Activated CD4-positive, alpha-beta T cell treated with anti-CD3 and anti-CD28 coated beads for 4 hours (primary cell): Measurements from ENCODE around the gene NDUFB10.
"Not testable (repeated sequence)": the region's sequence is repeated elsewhere in the genome, so short reads cannot be mapped to it uniquely, and the experiment has no call there.

ENCODE experiments used
- DNase-seq, 2 donors: peaks; one replicate each; pipeline ENCODE4 v3.0.0-alpha.2; 2020

The NDUFB10 gene

DNA sequence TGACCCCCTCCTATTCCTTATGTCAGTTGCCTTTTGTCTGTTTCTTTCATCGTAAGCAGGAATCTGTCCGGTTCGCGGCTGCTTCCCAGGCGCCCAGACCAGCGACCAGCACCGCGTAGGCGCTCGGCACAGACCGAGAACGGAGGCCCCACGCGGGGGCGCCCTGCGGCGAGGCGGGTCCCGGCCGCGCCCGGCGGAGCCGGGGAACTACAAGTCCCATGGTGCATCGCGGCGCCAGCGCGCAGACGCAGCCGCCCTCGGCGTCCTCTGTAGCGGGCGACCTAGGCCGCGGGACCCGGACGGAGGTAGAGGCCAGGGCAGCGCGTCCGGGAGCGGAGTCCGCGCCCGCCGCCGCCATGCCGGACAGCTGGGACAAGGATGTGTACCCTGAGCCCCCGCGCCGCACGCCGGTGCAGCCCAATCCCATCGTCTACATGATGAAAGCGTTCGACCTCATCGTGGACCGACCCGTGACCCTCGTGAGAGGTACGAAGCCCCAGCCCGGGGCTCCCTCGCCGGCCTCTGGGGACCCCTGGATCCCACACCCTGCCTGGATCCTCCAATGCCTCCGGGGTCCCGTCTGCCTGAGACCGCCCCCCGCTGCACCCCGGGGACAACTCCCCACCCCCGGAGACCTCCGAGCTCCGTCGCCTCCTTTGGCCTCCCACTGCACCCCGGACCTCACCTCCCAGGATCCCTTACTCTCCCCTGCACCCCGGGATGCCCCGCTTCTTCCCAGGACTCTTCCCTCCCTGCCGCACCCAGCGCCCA, at the start of gene NDUFB10:
Gene NDUFB10 (plus strand): TSS at position 270 of the 771 bp plus-strand sequence. CDS start 87 bp downstream, at position 357.
- DNase-seq: peak; percentile 87 to 90

DNA sequence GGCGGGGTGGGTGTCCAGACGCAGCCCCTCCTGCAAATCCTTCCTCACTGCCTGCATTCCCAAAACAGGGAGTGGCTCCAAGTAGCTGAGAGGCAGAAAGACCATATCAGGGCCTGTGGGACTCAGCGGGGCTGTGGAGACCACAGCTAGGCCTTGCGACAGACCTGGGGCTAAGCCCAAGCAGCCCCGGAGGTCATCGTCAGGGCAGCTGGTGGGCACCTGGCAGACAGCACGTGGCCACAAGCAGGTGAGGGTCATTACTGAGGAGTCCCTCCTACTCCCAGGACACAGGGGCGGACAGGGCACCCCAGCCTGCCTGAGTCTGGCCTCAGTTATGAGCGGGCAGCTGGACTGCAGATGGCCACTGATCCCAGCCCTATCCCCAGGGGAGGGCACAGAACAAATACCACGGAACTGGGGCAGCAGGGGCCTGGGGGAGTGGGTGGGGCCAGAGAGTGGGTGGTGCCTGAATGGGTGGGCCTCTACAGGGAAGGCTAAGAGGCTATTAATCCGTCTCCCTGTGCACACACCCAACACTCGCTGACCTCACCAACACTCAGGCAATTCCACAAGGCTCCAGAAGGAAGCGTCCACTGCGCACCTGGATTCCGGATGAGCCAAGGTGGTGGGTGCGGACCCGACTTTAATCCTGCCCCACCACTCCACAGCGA, 49.6 kb upstream of the NDUFB10 start:
- DNase-seq: no peak

DNA sequence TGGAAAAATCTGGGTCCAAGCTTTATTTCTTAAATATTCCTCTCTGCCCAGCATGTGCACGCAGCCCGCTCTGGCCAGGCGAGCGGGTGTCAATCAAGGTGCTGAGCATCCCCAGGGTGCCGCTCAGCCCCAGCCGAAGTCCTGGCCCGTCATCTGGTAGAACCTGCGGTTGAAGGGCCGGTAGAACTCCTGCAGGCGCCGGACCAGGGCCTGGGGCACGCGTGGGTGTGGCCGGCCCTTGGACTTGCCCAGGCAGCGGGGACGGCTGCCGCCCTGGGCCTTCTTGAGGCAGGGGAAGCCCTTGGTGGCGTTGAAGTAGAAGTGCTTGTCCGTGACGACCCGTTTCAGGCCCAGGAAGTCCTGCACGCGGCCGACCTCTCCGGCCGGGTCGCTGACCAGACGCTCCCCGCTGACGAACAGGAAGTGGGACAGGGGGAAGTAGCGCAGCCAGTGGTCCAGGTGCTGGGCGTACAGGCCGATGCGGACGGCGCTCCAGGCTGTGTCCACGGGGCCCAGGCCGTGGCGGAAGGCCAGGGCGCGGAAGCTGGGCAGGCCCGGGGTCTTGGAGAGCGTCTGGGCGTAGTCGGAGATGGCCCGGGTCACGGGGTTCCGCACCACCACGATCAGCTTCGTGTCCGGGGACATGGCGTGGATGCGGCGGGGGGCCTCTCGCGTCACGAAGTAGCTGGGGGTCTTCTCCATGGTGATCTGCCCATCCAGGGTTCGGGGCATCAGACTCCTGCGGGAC, 47.7 kb upstream of the NDUFB10 start:
- no peak for DNase-seq

DNA sequence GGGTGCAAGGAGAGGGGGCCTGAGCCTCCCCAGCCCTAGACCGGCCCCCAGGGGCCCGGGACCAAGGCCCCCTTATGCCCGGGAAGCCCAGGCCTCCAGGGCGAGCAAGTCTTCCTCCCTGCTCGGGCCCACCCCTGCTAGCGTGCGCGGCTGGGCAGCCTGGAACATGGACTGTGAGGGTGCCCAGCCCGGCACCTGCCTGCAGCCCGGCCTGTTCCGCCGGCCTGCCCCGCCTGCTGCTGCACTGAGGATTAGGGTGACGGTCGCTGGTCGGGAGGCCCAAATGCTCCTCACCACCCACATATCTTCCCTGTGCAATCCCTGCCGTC, 47.2 kb upstream of the NDUFB10 start:
- no peak for DNase-seq

DNA sequence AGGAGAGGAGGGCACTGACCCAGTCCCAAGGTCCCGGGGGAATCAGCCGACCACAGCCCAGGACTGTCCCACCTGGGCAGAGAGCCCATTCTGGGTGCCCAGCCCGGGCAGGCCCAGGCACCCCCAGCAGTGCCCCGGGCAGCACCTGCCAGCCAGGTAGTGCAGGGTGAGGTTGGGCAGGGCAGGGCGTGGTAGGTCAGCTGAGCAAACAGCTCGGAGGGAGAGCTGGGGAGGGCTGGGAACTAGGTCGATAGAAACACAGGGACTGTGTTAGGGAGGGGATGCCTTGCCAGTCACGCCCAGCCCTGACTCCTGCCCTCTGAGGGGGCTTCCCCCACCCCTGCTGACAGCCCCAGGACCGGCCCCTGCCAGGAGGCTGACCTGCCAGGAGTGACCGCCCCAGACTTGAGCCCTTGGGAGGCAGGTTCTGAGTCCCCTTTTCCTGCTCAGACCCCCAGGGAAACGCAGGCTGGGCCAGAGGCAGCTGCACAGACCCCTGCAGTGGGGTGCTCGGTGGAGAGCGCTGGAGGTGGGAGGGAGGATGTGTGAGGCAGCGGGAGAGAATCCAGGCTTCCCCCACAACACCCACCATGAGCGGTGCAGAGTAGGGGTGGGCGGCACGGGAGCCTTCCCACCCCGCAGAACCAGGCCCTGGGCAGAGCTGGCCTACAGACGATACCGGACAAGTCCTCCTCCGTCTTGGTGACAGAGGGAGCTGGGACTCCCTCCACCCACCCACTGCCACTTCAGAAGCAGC, 45.8 kb upstream of the NDUFB10 start:
- no peak for DNase-seq

DNA sequence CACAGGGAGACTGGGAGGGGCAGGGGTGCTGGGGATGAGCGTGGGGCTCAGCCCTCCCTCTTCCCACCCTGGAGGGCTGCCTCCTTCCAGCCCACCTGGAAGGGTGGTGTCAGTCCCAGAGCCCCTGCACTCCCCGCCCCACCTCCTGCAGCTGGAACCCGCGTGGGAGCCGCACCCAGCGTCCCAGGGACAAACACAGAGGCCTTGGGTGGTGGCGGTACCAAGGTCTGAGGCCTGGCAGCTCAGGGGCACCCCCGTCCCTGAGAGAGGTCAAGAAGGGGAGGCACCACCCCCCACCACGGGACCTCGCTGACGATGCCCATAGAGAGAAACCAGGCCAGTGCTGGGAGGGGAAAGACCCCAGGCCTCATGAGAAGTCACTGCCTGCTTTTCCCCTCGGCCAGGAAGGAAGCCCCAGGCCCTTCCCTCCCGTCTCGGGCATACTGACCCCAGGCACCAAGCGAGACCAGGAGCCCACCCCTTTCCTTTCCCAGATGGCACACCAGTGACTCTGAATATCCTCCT, 45.2 kb upstream of the NDUFB10 start:
- DNase-seq: no peak

DNA sequence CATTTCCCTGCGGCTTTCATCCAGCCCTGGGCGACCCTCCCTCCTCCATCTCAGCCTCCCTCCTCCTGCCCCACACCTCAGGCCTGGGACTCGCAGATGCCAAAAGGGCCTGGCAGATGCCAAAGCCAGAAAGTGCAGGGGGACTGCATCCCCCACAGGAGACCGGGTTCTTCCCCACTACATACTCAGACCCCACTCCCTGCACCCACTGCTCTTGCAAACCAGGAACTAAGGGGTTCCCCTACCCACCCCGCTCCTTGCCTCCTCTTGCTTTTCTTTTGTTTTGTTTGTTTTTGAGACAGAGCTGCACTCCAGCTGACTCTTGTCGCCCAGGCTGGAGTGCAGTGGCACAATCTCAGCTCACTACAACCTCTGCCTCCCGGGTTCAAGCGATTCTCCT, 44.4 kb upstream of the NDUFB10 start:
- DNase-seq: no peak

DNA sequence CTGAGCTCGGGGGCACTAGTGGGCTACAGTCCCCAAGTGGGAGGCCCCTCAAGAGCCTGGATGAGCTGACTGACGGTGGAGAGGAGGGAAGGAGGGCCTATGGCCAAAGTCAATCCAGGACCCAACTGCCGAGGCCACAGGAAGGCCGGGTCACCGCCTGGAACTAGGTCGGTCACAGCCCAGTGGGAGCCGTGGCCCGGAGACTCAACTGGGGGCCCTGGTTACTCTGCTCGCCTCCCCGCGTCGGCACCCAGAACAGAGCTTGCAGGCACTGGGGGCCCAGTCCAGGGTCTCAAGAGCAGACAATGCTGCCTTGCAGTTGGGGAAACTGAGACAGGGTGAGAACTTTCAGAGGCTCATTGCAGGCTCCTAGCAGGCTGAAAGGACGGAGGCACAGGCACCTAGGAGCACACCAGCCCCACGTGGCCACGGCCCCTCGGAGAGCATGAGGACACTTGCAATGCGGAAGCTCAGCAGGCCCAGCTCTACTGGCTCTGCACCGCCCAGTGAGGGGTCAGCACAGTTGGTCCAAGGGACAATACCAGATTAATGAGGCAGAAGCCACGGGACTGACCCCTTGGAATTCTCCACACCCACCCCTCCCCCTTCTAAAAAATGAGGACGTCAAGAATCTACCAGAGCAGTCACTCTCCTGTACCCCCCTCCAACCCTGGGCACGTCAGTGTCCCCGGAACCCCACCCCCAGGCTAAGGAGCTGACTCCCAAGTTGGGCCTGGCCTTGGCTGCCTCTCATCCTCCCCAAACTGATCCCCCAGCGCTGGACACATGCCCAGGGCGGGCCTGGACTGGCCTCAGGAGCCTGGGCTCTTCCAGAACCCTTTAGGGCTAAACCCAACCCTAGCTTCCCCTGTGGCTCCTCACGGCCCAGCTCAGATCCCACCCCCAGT, 43.4 kb upstream of the NDUFB10 start:
- no peak for DNase-seq

DNA sequence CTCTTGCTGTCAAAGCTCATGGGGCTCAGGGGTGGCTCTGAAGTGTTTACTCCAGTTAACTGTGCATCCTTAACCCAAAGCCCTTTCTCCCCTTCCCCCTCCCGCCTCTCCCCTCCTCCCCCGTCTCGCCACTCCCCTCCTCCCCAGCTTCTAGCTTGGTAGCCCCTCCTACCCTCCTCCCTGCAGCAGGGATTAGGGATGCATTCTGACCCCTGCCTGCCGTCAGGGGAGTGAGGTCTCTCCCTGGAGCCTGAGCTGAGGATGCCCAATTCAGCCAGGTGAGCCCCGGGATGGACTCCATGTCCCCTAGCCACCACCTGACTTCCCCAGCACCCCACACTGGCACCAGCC, 42.7 kb upstream of the NDUFB10 start:
- DNase-seq: no peak

DNA sequence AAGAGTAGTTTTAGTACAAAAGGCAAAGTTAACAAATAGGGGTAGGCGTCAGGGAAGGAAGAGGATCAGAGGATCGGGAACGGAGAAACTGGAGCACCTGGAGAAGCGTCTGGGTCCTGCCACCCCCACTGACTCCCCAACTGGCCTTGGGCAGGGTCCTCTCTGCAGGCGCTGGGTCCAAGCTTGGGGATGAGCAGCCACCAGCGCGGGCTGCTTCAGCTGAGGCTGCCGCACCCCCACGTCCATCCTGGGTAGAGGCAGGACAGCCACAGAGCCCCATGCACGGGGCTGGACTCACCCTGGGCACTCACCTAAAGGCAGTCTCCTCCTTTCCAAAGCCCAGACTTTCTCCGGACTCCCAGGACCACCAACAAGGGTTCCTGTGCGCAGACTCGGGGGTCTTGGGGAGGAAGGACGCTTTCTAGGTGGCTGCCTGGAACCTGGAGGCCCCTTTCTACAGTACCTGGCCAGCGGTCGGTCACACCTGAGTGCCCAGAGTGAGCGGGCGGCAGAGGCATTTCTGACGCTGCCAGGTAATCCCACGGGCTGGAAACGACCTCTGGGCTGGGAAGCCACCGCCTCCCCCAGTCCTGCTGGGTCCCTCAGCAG, 42.2 kb upstream of the NDUFB10 start:
- DNase-seq: no peak

DNA sequence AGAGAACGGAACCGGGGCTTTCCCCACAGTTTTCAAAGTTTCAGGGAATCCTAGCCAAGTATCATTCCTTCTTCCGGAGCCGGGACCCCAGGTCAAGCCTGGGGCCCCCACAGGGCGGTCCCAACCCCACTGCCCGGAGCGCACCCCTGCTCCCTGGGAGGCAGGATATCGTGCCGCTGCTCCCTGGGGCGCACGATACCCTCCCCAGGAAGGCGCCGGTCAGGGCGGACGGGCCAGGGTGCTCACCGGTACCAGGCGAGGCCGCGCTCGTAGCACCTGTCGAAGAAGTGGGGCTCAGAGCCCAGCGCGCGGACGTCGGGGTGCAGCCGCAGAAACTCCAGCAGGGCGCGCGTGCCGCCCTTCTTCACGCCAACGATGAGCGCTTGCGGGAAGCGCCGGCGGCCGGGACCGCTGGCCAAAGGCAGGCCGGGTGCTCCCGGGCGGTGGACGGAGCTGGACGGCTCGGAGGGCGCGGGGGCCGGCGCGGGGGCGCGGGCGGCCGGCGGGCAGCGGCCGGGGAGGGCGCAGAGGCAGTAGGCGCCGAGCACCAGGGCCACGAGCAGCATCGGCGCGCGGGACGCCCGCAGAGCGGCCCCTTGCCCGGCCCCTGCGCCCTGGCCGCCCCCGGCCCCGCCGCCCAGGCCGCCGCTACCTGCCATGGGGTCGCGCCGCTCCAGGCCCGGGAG, 41.5 kb upstream of the NDUFB10 start:
- no peak for DNase-seq

DNA sequence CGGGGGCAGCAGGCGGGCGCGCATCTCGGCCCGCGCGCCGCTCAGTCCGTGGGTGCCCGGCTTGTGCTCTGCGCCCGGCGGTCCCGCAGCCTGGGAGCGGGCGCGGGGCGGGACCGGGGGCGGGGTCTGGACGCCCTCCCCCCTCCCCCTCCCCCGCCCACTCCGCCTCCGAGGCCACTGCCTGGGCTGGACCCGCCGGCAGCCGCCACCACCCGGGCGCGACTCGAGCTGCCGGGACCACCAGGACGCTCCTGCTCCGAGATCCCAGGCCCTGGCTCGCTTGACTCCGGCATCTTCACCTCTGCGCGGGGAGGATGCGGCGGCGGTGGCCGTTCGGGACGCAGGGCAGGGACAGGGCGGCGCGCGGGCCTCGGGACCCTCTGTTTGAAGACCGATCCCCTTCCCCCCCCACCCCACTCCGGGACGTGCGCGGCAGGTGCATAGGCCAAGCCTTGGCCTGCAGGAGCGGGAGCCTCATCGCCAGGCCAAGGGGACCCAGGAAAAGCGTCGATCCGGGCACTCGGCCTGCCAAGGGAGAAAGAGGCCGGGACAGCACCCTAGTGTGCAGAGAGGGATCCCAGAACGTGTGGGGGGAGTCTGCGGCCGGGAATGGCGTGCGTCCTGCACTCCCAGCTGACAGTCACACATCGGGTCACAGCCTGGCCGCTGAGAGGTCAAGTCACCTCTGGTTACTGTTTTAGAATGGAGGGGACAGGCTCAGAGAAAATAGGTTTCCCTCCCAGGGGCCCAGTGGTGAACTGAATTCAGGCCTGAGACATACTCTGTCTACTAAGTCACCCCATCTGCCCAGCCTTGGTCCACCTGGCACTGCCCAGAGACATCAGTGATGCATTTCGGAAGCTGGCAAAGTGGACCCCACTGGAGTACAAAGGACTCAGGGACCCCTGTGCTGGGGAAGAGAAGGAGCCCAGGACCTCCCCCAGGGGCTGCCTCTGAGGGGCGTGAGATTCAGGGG, 40.7 kb upstream of the NDUFB10 start, which contains the start of gene HS3ST6:
Gene HS3ST6 (minus strand): TSS at position 65 of the 976 bp plus-strand sequence. CDS start 92 bp downstream, outside the sequence.
- no peak for DNase-seq

DNA sequence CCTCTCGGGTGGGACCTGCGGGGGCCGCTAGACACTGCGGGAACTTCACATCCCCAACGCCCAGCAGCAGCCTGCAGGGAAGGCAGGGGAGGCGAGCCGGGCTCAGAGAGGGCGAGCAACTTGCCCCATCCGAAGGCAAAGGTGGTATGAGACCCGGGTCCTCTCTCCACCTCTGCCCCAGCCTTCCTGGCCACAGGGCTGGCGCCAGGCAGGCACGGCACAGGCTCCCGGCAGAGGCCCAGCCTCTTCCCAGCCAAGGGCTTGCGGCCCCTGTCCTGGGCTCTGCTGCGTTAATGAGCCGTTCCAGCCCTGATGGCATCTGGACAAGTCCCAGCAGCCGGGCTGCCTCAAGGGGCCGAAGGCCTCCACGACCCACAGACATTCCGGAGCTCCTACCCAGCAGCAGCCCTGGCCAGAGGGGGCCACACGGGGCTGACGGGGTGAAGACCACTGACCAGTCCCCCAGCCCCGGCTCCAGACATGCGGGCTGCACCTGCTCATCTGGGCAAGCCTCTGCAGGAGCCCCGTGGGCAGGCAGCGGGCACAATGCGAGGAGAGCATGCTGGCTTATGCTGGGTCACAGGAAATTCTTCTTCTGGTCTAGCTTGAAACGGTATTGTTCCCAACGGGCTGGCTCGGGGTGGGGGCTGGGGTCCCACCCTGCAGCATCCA, 39.9 kb upstream of the NDUFB10 start:
- no peak for DNase-seq

DNA sequence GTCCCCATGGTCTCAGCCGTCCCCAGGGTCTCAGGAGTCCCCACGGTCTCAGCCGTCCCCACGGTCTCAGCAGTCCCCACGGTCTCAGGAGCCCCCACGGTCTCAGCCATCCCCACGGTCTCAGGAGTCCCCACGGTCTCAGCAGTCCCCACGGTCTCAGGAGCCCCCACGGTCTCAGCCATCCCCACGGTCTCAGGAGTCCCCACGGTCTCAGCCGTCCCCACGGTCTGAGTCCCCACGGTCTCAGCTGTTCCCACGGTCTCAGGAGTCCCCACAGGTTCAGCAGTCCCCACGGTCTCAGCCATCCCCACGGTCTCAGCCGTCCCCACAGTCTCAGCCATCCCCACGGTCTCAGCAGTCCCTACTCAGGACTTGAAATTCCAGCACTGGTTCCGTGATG, 39.2 kb upstream of the NDUFB10 start:
- DNase-seq: not testable (repeated sequence)

DNA sequence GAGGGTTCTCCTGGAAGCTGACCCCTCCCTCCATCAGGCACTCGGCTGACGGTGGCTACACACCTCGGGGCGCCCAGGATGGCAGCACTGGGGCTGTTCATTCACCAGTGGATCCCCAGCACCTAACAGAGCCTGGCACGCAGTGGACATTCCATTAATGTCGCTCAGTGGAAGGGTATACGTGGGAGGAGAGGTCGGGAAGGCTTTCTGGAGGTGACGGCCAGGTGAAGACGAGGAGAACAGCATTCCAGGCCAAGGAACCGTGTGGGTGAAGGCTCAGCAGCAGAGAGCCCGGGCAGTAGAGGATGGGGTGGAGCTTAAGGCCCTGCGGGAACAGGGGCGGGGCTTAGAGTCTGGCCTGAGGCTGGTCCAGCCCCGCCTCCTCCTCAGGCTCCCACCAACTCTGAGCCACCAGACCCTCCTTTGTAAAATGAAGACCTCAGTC, 38.6 kb upstream of the NDUFB10 start:
- no peak for DNase-seq

DNA sequence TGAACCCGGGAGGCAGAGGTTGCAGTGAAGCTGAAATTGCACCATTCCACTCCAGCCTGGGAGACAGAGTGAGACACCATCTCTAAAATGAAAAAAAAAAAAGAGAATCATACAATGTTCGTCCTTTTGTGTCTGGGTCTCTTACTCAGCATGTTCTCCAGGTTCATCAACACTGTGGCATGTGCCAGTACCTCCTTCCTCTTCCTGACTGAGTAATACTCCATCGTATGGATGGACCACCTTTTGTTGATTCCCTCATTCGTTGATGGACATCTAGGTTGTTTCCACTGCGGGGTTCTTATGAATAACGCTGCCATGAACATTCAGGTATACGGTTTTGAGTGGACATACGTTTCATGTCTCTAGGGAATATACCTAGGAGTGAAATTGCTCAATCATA, 37.0 kb upstream of the NDUFB10 start:
- no peak for DNase-seq

DNA sequence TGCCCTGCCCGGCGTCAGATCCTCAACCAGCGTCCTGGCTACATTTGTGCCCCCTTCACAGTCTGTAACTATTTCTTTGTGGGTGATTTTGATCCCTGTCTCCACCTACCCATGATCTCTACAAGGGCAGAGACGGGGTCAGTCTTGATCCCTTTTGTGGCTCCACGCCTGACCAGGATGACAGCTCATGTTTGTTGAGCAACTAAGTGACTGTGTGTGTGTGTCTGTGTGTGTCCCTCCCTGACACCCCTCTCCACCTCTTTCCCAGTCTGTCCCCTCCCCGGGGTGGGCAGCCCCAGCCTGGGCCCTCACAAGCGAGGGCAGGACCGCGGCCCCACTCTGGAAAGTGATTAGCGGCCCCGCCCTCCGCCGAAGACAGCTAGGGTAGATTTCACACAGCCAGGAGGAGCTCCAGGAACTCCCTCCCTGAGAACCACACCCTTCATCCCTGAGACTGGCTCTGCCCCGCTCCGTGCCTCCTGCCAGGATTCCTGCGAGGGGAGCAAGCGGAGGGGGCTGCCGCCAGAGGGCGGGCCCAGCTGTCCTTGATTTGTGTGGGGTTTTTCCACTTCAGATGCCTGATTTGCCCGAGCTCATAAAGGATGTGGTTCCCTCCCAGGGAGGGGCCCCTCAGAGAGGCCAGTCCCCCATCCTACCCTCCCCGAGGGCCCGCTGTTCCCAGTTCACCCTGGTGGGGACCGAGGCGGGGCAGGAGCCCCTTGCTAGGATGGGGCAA, 35.9 kb upstream of the NDUFB10 start:
- no peak for DNase-seq

DNA sequence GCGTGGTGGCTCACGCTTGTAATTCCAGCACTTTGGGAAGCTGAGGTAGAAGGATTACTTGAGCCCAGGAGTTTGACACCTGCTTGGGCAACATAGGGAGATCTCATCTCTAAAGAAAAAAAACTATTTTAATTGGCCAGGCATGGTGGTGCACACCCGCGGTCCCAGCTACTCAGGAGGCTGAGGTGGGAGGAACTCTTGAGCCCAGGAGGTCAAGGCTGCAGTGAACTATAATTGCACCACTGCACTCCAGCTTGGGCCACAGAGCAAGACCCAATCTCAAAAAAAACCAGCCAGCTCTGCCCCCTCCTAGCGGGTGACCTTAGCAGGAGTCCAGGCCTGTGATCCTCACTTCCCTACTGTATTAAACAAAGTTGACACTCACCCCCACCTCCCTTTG, 35.2 kb upstream of the NDUFB10 start:
- DNase-seq: no peak
